Prostate gland (tissue), 2 donors: ENCODE results near the gene BCL11A. TPM values are rescaled to one million over a fixed set of nuclear protein-coding genes. Genes with fewer than 3 reads are reported as not detected.
A peak's percentile ranks its signal among the peaks of the same experiment; 100 is the strongest.

ENCODE experiments used
- DNase-seq: peaks from one replicate; pipeline ENCODE4 v3.0.0-alpha.2; 2019; ENCODE audit warnings: low spot score
- H3K27ac ChIP-seq, 2 donors: fragments of 200-600 bp; sonication (generic); 2 replicates each; pipeline ENCODE4 v1.5.1; 2017 to 2019
- H3K27me3 ChIP-seq: fragments of 200-600 bp; sonication (generic); replicated peaks from 2 replicates; pipeline ENCODE4 v1.5.1; 2019; ENCODE audit not compliant: insufficient read depth
- H3K36me3 ChIP-seq, 2 donors: fragments of 200-600 bp; sonication (generic); 1 replicate in 1 of 2; 2 replicates in 1 of 2; pipeline versions ENCODE4 v1.5.1 to v1.8.1; 2017 to 2019
- H3K4me1 ChIP-seq: fragments of 200-600 bp; sonication (generic); replicated peaks from 2 replicates; pipeline ENCODE4 v1.5.1; 2019
- H3K4me3 ChIP-seq, 2 donors: fragments of 200-600 bp; sonication (generic); 2 replicates each; pipeline ENCODE4 v1.5.1; 2017 to 2019
- H3K9me3 ChIP-seq: fragments of 200-600 bp; sonication (generic); 2 replicates; pipeline ENCODE4 v1.5.1; 2017
- POLR2A ChIP-seq: fragments of 450-650 bp; IDR thresholded peaks from one replicate; pipeline ENCODE4 v1.6.1; 2016; ENCODE audit warnings: antibody characterized with exemption, mild to moderate bottlenecking
- POLR2AphosphoS5 ChIP-seq: sonication (generic); formaldehyde crosslinking; IDR thresholded peaks from one replicate; pipeline ENCODE4 v1.6.1; 2017; ENCODE audit warnings: antibody characterized with exemption
- WGBS: methylation state at CpG from one replicate; pipeline ENCODE4 v1.1.5; 2018; 5-methylcytosine and 5-hydroxymethylcytosine counted together
- intact Hi-C: fragments of 100-400 bp; cut with DNase I; formaldehyde crosslinking; loops from one replicate; pipeline ENCODE4 v1.14.2; 2022
- total RNA-seq, 2 donors: library from RNA; depleted of rRNA; stranded (reverse); fragments of >200 nt; gene quantifications; one replicate each; pipeline ENCODE4 v1.1.0, GENCODE V29; 2016
- TF ChIP-seq, protein P1 (sequence below), 4 experiments: fragments of 200-600 bp in 2 of 4; fragments of 450-650 bp in 2 of 4; sonication (generic) in 2 of 4; IDR thresholded peaks; 1 replicate in 3 of 4; 2 replicates in 1 of 4; pipeline ENCODE4 v1.5.1; 2016 to 2019; ENCODE audit warnings: antibody characterized with exemption in 4 of 4, mild to moderate bottlenecking in 2 of 4, moderate library complexity in 2 of 4

BCL11A gene
- total RNA-seq, 2 donors from 2014 or later: 14.6 to 22.2 TPM

DNA sequence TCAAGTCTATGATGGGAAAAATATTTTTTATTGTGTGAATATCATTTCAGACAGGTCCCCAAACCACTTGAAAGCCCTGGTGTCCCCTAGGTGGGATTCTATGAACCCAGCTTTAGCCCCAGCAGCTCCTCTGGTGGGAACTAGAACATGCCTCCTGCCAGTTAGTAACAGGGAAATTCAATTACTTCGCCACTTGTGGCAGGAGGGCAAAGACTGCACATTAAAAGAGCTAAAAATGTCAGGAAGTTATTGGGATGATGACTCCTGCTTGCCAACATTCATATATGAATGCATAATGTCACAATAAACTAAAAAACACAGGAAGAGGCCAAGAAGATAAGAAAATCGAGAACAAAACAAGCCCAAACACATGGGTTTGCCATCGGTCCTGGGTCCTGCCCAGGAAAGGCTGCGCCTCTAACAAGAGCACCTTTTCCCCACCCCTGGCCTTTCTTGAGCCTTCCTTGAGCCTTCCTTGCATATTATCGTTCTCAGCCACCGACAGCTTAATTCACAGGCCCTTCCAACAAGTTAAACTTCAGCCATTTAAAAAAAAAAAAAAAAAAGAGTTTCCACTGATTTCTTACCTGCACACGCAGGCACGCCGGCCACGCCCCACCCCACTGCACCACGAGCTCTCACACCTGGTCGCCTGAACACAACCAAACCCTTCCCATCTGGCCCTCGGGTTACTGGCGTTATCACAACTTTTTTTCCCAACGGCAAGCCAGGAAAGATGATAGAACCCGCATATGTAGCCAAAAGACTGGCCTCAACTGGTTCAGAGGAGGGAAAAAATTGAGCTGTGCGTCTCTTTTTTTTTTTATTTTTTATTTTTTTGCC, 23.4 kb downstream of the BCL11A start:
- DNase-seq: peak; percentile 47
- no peaks in the 10 kb centered on the region for H3K27me3 ChIP-seq
- peak overlapping the region; percentile 51 to 62 for H3K27ac ChIP-seq
- TF ChIP-seq, protein P1, sequence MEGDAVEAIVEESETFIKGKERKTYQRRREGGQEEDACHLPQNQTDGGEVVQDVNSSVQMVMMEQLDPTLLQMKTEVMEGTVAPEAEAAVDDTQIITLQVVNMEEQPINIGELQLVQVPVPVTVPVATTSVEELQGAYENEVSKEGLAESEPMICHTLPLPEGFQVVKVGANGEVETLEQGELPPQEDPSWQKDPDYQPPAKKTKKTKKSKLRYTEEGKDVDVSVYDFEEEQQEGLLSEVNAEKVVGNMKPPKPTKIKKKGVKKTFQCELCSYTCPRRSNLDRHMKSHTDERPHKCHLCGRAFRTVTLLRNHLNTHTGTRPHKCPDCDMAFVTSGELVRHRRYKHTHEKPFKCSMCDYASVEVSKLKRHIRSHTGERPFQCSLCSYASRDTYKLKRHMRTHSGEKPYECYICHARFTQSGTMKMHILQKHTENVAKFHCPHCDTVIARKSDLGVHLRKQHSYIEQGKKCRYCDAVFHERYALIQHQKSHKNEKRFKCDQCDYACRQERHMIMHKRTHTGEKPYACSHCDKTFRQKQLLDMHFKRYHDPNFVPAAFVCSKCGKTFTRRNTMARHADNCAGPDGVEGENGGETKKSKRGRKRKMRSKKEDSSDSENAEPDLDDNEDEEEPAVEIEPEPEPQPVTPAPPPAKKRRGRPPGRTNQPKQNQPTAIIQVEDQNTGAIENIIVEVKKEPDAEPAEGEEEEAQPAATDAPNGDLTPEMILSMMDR (IDR thresholded peaks at IDR 0.05): no peak
- TF ChIP-seq POLR2A: no peak
- no peak for TF ChIP-seq POLR2AphosphoS5
- H3K4me1 ChIP-seq: peaks cover 6% of the 10 kb centered on the region
- WGBS: 33% methylated on average over 17 of the region's 17 CpGs
- intact Hi-C loops: no loop called here
- H3K4me3 ChIP-seq: no peak overlapping the region
- H3K9me3 ChIP-seq: no peaks in the 10 kb centered on the region
- H3K36me3 ChIP-seq: no peaks in the 10 kb centered on the region

DNA sequence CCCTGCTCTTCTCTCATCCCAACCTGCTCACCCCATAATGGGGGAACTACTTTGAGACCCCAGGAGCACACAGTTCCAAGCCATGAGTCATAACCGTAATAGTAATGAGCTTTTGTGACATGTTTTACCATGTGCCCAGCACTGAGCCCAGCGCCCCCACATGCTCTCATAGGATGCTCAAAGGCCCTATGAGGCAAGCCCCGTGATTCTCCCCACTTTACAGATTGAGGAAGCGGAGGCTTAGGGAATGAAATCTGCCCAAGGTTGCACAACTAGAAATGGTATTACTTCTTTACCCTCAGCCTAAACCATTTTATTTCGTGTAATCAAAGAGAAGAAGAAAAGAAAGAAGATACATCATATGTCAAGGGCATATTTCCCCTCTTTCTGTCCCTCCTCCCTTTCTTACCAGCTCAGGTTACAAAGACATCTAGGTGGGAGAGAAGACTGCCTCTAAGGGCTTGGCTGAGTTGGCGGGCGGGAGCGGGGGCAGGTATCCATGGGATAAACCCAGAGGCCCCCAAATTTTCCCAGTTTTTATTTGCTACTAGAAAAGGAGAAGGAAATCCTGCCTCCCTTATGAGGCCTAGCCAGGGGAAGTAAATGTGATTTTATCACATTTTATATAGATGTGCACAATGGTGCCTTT, 24.2 kb downstream of the BCL11A start:
- no peak overlapping the region for H3K4me3 ChIP-seq
- intact Hi-C loops: no loop called here
- TF ChIP-seq POLR2A (no peak), POLR2AphosphoS5 (no peak)
- TF ChIP-seq, protein P1 (IDR thresholded peaks at IDR 0.05): no peak
- DNase-seq: no peak
- 55% methylated on average over 8 of the region's 8 CpGs for WGBS
- H3K9me3 ChIP-seq: no peaks in the 10 kb centered on the region
- H3K27me3 ChIP-seq: no peaks in the 10 kb centered on the region
- peaks cover 6% of the 10 kb centered on the region for H3K4me1 ChIP-seq
- H3K27ac ChIP-seq: peak overlapping the region; percentile 51 to 62
- H3K36me3 ChIP-seq: no peaks in the 10 kb centered on the region

DNA sequence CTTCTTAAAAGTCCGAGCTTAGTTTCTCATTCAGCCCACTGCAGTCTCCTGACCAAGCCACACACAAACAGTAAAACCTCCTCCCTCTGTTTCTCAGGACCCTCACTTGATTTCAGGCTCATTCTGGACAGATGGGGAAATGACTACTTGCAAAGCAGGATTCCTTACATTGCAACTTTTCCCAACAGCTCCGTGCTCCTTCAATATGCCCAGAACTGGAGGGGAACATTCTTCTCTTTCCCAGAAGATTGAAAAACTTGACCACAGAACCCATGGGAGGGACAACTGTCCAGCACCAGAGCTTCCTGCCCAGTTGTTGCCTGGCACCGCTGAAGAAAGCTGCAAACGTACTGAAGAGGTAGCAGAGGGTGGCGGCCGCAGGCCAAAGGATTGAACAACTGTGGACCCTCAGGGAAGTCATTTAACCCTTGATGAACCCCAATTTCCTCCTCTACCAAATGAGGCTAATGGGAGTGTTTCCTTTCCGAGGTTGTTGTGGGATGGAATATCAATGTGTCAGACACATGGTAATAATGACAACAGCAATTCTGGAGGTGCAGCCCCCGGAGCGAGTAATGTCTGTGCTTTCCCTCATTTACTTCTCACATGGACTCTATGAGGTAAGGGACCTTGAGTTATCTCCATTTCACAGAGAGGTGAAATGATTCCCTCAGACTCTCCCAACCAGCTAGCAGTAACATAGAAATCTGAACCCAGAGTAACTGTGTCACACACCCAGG, 25.0 kb downstream of the BCL11A start:
- Histone ChIP-seq H3K4me3 (no peak overlapping the region), H3K9me3 (no peaks in the 10 kb centered on the region), H3K27me3 (no peaks in the 10 kb centered on the region), H3K27ac (peak overlapping the region in 1 of 2 donors; percentile 62), H3K36me3 (no peaks in the 10 kb centered on the region), H3K4me1 (peaks cover 4% of the 10 kb centered on the region)
- DNase-seq: no peak
- intact Hi-C loops: no loop called here
- WGBS: 60% methylated on average over 9 of the region's 9 CpGs
- TF ChIP-seq POLR2A (no peak), POLR2AphosphoS5 (no peak)
- TF ChIP-seq, protein P1 (IDR thresholded peaks at IDR 0.05): no peak

GRCh38 chr2:60527762-60528161, 25.7 kb downstream of the BCL11A start:
- DNase-seq: no peak
- Histone ChIP-seq H3K27ac (no peak overlapping the region), H3K4me3 (no peak overlapping the region), H3K36me3 (no peaks in the 10 kb centered on the region), H3K9me3 (no peaks in the 10 kb centered on the region), H3K4me1 (no peaks in the 10 kb centered on the region), H3K27me3 (no peaks in the 10 kb centered on the region)
- intact Hi-C loops: no loop called here
- TF ChIP-seq POLR2A (no peak), POLR2AphosphoS5 (no peak)
- TF ChIP-seq, protein P1 (IDR thresholded peaks at IDR 0.05): no peak
- 55% methylated on average over 8 of the region's 8 CpGs for WGBS
